GM12878 (cell line): ENCODE measurements around the gene UNC5B. TPM values are rescaled to one million over a fixed set of nuclear protein-coding genes. Genes with fewer than 3 reads are reported as not detected.
A peak's percentile ranks its signal among the peaks of the same experiment; 100 is the strongest.

ENCODE experiments used
- ATAC-seq: fragments of 200-7000 bp; cut with Tn5 transposase; 3 replicates; pipeline ENCODE4 v1.9.1; 2020; ENCODE audit warnings: mild to moderate bottlenecking, moderate library complexity
- BruUV-seq: library from RNA; stranded (reverse); fragments of 400-500 nt; replicated peaks from 2 replicates; lab custom pipeline; 2021; lab: Mats Ljungman, UMichigan
- CTCF ChIA-PET: fragments of 300-600 bp; sonication (Branson Sonifier 250); formaldehyde crosslinking; extraction: SDS; loops from one replicate; lab custom pipeline; 2021; ENCODE audit warnings: inconsistent platforms; lab: Yijun Ruan, JAX
- POLR2A ChIA-PET: fragments of 350-600 bp; formaldehyde crosslinking; extraction: SDS; loops from one replicate; lab custom pipeline; 2021; ENCODE audit warnings: inconsistent platforms; lab: Charles Lee
- RAD21 ChIA-PET: fragments of 300-600 bp; sonication (Branson Sonifier 250); formaldehyde crosslinking; loops from one replicate; lab custom pipeline; 2023; ENCODE audit warnings: antibody characterized with exemption; ENCODE audit not compliant: unreplicated experiment; lab: Charles Lee
- SMC1A ChIA-PET: fragments of 300-600 bp; sonication (Branson Sonifier 250); formaldehyde crosslinking; loops from one replicate; lab custom pipeline; 2023; ENCODE audit not compliant: unreplicated experiment, uncharacterized antibody; lab: Charles Lee
- DNase-seq: peaks from one replicate; pipeline ENCODE4 v3.0.0-alpha.2; 2011; ENCODE audit warnings: low read depth, low spot score
- FAIRE-seq: peaks from 3 replicates; lab custom pipeline; 2011; peaks lifted over from hg19 to GRCh38; lab: Jason Lieb, UNC
- H2AFZ ChIP-seq: 2 replicates; pipeline ENCODE4 v1.6.0; 2011; ENCODE audit warnings: low read depth, low read length, control low read depth; ENCODE audit not compliant: control insufficient read depth
- H3K27ac ChIP-seq: 2 replicates; pipeline ENCODE4 v1.5.1; 2011; ENCODE audit warnings: control low read depth; ENCODE audit not compliant: control insufficient read depth, insufficient read depth
- H3K27me3 ChIP-seq, 2 experiments: replicated peaks in 1 of 2; 2 replicates each; pipeline versions ENCODE4 v1.6.0 to v1.6.1; 2011; ENCODE audit warnings: low read length in 1 of 2; ENCODE audit not compliant: control insufficient read depth in 2 of 2, insufficient read depth in 2 of 2
- H3K36me3 ChIP-seq, 2 experiments: 2 replicates each; pipeline ENCODE4 v1.5.1; 2011; ENCODE audit warnings: low read length in 1 of 2; ENCODE audit not compliant: control insufficient read depth in 2 of 2, insufficient read depth in 2 of 2
- H3K4me1 ChIP-seq: 2 replicates; pipeline ENCODE4 v1.6.1; 2011; ENCODE audit warnings: mild to moderate bottlenecking, low read length, moderate library complexity, mixed read lengths; ENCODE audit not compliant: control insufficient read depth, insufficient read depth
- H3K4me2 ChIP-seq: 2 replicates; pipeline ENCODE4 v1.6.0; 2011; ENCODE audit warnings: control low read depth; ENCODE audit not compliant: control insufficient read depth, insufficient read depth
- H3K4me3 ChIP-seq: fragments of 200-600 bp; sonication (generic); 2 replicates; pipeline ENCODE4 v1.5.1; 2016
- H3K79me2 ChIP-seq: 2 replicates; pipeline ENCODE4 v1.6.0; 2011; ENCODE audit warnings: low read length; ENCODE audit not compliant: control insufficient read depth, insufficient read depth
- H3K9ac ChIP-seq: 2 replicates; pipeline ENCODE4 v1.8.0; 2011; ENCODE audit warnings: low read length, control low read depth, mixed read lengths; ENCODE audit not compliant: control insufficient read depth, insufficient read depth
- H3K9me3 ChIP-seq: replicated peaks from 3 replicates; pipeline ENCODE4 v1.5.1; 2011; ENCODE audit warnings: mild to moderate bottlenecking, low read length; ENCODE audit not compliant: control insufficient read depth, insufficient read depth
- H4K20me1 ChIP-seq: 2 replicates; pipeline ENCODE4 v1.6.0; 2011; ENCODE audit not compliant: control insufficient read depth, insufficient read depth
- JUNB ChIP-seq: IDR thresholded peaks from 2 replicates; pipeline ENCODE4 v1.6.1; 2016; ENCODE audit warnings: antibody characterized with exemption, mild to moderate bottlenecking
- WGBS: methylation state at CpG from one replicate; pipeline ENCODE4 v1.1.6; 2016; ENCODE audit warnings: low lambda C conversion rate; ENCODE audit not compliant: insufficient replicate concordance, insufficient coverage; ENCODE audit errors: missing lambda C conversion rate; 5-methylcytosine and 5-hydroxymethylcytosine counted together
- in situ Hi-C: fragments of 300-500 bp; cut with MboI; formaldehyde crosslinking; loops from 9 replicates; pipeline ENCODE4 v1.14.3; 2018; ENCODE audit warnings: mixed read lengths
- intact Hi-C: fragments of 100-400 bp; cut with micrococcal nuclease; formaldehyde crosslinking; loops from one replicate; pipeline ENCODE4 v1.14.2; 2022; ENCODE audit not compliant: unreplicated experiment
- polyA plus RNA-seq, 11 experiments: library from polyadenylated mRNA; depleted of rRNA in 4 of 11; unstranded in 6 of 11; stranded (reverse) in 5 of 11; fragments of >200 nt; fragmentation: Nextera tagmentation in 4 of 11; fragmentation: Illumina TruSeq in 1 of 11; extraction: Ambion mirVana in 4 of 11; extraction: Trizol in 1 of 11; gene quantifications; 1 replicate in 1 of 11; 2 replicates in 10 of 11; pipeline versions ENCODE4 v1.2.1 to v1.2.3, GENCODE V29; 2011 to 2016; ENCODE audit warnings: inconsistent platforms in 2 of 11, missing spikeins in 2 of 11, low read depth in 1 of 11
- total RNA-seq, 4 experiments: library from RNA; depleted of rRNA in 3 of 4; stranded (reverse); fragments of >200 nt in 3 of 4; fragmentation: Illumina TruSeq in 1 of 4; extraction: Trizol in 1 of 4; gene quantifications; 2 replicates each; pipeline versions ENCODE4 v1.2.1 to v1.2.3, GENCODE V29; 2013 to 2021
- TF ChIP-seq, protein P1 (sequence below), 3 experiments: IDR thresholded peaks in 2 of 3; conservative IDR thresholded peaks in 1 of 3; 2 replicates each; pipeline ENCODE4 v1.5.1; 2011; ENCODE audit warnings: low read depth in 3 of 3, low read length in 3 of 3, mild to moderate bottlenecking in 3 of 3, control low read depth in 2 of 3, moderate library complexity in 2 of 3, inconsistent platforms in 1 of 3, mixed read lengths in 1 of 3; ENCODE audit not compliant: control insufficient read depth in 2 of 3, insufficient read depth in 1 of 3; ENCODE audit errors: extremely low read depth in 1 of 3

The UNC5B gene
- total and polyA plus RNA-seq, 10 of the 15 experiments (the other 5 are each of a cell fraction or from before 2014, with no cell fraction given), result 0.03 to 0.08 TPM; not detected in 8

- POLR2A ChIA-PET, result no interaction called here
- no peak for FAIRE-seq
- Histone ChIP-seq H3K27me3 (peaks cover 0 to 8% of the 10 kb centered on the region in 2 experiments; a peak in 2 of 4 replicates), H2AFZ (no peak overlapping the region), H4K20me1 (no peaks in the 10 kb centered on the region), H3K36me3 (no peaks in the 10 kb centered on the region), H3K4me2 (no peak overlapping the region), H3K27ac (no peak overlapping the region), H3K79me2 (no peaks in the 10 kb centered on the region), H3K4me3 (no peak overlapping the region), H3K9me3 (no peaks in the 10 kb centered on the region), H3K9ac (no peak overlapping the region), H3K4me1 (no peaks in the 10 kb centered on the region)
- no TSS peak for BruUV-seq
- TF ChIP-seq, protein P1, sequence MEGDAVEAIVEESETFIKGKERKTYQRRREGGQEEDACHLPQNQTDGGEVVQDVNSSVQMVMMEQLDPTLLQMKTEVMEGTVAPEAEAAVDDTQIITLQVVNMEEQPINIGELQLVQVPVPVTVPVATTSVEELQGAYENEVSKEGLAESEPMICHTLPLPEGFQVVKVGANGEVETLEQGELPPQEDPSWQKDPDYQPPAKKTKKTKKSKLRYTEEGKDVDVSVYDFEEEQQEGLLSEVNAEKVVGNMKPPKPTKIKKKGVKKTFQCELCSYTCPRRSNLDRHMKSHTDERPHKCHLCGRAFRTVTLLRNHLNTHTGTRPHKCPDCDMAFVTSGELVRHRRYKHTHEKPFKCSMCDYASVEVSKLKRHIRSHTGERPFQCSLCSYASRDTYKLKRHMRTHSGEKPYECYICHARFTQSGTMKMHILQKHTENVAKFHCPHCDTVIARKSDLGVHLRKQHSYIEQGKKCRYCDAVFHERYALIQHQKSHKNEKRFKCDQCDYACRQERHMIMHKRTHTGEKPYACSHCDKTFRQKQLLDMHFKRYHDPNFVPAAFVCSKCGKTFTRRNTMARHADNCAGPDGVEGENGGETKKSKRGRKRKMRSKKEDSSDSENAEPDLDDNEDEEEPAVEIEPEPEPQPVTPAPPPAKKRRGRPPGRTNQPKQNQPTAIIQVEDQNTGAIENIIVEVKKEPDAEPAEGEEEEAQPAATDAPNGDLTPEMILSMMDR (IDR thresholded peaks at IDR 0.05 in 2 of 3, conservative IDR thresholded peaks at IDR 0.05 in 1 of 3; ENCODE audit: control insufficient read depth in 2 of 3, extremely low read depth in 1 of 3, insufficient read depth in 1 of 3, low read depth in 3 of 3, low read length in 3 of 3), result peak in 2 of 3 experiments; percentile 18 to 19; a peak in 2 of 6 replicates
- no peak for TF ChIP-seq JUNB
- CTCF ChIA-PET, result no interaction called here
- peak; percentile 69 for ATAC-seq
- no peak for DNase-seq
- RAD21 ChIA-PET, result no interaction called here
- 15% methylated on average over 11 of the region's 11 CpGs for WGBS
- SMC1A ChIA-PET, result no interaction called here
- in situ Hi-C loops (no loop called here), intact Hi-C loops (no loop called here)
Measured at GRCh38 chr10:71222601-71223346, 10.4 kb downstream of the UNC5B start.
